HG03139 (cell line): ENCODE measurements around the gene ZNF184.

Experiments used
- ATAC-seq: cut with Tn5 transposase; IDR thresholded peaks from one replicate; pipeline ENCODE4 v1.9.1; 2021; ENCODE audit not compliant: unreplicated experiment

Gene ZNF184

GRCh38 chr6:27472617-27473400, at the start of gene ZNF184:
TSS of gene ZNF184 (minus strand) at chr6:27473105. CDS start at chr6:27472294, 811 bp downstream.
- peak; percentile 91 for ATAC-seq

- ATAC-seq, result no peak
Measured at GRCh38 chr6:27518881-27519795, 46.2 kb upstream of the ZNF184 start.

GRCh38 chr6:27517928-27518787, 45.3 kb upstream of the ZNF184 start:
- ATAC-seq, result no peak

GRCh38 chr6:27517238-27517637, 44.3 kb upstream of the ZNF184 start:
- ATAC-seq, result no peak

DNA sequence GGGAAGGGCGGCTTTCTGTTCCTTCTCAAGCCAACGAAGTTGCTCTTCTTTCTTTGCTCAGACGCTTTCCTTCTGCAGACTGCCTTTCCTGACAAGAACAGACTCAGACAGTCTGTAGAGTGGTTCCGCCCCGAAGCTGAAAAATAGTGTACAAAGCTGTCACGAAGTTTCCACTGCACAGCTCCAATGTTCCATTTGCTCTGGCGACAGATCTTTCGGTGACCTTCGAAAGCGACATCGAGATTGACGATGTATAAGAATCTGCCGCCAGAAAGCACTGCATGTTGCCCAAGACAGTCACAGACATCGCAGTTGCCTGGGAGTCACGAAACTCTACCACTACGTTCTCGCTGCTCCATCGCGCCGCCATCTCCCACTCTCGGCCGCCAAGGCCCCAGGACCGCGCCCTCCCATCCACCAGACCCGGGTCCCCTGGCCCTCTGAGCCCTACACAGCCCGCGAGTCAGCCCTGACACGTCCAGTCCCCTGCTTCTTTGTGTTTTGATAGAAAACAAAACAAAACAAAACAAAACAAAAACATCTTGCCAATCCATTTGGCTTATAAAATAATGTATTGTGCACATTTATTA, 42.1 kb upstream of the ZNF184 start:
- ATAC-seq, result no peak

DNA sequence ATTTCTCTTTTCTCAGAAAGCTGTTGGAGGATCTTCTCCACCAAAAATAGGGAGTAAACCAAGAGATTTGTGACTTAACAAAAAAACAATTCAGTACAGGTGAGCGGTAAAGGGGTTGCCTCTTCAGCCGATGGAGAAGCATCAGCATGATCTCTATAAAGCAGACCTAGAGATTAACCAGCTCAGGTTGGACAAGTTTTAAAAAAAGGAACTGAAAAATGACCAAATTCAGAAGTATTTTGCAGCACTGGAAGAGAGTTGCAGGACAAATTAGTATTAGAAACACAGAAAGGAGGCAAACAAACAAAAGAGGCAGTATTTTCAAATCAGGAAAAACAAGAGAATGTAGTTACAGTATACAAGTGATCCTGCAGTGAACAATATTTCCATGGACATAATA, 39.6 kb upstream of the ZNF184 start:
- no peak for ATAC-seq

DNA sequence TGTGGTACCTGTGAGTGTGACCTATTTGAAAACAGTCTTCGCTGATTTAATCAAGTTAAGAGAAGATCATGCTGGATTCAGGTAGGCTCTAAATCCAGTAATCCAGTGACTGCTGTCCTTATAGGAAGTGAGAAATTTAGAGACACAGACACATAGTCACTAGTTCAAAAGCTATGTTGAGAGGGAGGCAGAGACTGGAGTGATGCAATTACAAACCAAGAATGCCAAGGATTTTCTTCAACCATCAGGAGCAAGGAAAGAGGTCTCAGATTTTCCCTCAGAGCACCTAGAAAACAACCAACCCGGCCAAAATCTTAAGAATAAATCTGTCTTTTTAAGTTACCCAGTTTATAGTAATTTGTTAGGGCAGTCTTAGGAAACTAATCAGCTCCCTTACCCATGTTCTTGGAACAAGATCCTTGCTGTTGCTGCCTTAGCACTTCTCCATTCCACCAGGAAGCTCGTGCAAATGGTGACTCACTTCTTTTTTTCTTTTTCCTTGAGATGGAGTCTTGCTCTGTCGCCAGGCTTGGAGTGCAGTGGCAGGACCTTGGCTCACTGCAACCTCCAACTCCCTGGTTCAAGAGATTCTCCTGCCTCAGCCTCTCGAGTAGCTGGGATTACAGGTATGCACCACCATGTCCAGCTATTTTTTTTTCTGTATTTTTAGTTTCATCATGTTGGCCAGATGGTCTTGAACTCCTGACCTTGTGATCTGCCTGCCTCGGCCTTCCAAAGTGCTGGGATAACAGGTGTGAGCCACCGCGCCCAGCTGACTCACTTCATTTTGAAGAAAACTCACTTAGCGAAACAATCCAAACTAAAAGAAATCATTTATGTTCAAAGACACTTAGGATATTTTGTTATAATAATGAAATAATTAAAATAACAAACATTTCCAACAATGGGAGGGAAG, 34.4 kb upstream of the ZNF184 start:
- ATAC-seq, result no peak

DNA sequence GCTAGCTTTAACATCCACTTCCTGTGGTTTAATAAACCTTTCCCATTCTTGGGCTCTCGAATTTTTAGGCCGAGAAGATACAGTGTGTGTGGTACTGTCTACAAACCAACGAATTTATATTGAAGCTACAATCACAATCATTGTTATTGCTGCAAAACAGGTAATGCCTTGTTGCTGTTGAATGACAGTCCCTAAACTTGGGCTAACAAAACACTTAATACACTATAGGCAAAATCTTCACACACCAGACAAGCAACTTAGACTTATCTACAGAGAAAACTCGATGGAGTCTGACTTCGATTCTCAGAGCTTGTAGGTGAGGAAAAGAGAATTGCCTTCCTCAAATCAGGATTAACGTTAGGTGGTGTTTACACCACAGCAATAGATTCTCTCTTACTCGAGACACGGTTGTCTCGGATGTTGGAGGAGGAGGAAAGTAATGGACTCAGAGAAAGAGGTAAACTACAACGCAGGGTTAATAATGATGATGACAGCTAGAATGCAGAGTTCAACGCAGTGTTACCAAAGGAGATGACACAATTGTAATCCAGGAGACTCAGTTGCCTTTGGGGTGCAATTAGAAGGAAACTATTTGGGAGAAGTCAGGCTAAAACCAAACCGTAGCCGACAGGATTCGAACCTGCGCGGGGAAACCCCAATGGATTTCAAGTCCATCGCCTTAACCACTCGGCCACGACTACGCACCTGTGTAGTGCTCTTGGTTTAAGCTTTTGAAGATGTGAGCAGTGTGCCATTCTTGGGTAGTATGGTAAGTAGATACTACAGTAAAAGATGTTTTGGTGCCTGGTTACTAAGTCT, 32.5 kb upstream of the ZNF184 start:
- no peak for ATAC-seq

GRCh38 chr6:27503436-27504030, 30.6 kb upstream of the ZNF184 start:
- ATAC-seq, result no peak

GRCh38 chr6:27502508-27503435, 29.9 kb upstream of the ZNF184 start:
- ATAC-seq, result no peak

DNA sequence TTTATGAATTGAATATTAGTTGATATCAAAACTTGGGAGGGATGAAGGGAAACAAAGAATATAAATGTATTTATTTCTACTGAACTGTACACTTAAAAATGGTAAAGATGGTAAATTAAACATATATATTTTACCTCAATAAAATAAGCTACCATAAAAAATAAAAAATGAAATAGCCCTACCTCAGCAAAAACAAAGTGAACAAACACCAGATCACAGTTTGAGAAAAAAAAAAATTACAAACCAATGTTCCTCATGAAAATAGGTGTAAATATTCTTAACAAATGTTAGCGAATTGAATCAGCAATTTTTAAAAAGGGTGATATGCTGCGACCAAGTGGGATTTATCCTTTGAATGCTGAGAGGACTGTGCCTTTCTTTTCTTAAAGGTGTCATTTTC, 28.3 kb upstream of the ZNF184 start:
- no peak for ATAC-seq

GRCh38 chr6:27500177-27500576, 27.3 kb upstream of the ZNF184 start:
- no peak for ATAC-seq

DNA sequence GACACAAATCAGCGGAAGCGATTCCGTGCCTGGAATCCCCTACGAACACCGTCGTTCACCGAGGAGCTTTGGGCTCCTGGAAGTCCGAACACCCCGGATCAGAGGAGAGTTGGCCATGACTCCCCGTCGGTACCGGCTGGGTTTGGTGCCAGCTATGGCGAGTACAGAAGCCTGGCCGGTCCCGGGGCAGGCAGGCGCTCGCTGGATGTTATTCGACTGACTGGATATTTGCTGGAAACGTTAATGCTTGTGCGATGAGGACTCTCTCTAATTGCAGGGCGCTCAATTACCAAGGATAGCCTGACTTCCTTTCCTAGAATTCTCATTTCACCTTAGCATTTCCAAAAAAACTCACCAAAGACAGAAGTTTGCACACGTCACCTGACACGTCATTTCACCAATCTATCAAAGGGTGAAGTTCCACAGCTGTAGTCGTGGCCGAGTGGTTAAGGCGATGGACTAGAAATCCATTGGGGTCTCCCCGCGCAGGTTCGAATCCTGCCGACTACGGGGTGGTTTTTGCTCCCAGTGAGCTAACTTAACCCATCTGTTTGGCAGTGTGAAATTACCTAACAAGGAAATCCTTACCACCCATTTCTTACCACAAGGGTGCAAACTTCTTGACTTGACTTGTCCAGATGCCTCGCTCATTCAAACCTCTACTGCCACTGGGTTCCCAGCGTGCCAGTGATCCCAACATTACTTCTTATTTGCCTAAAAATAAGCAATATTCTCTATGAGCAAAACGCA, 22.7 kb upstream of the ZNF184 start:
- ATAC-seq, result no peak

DNA sequence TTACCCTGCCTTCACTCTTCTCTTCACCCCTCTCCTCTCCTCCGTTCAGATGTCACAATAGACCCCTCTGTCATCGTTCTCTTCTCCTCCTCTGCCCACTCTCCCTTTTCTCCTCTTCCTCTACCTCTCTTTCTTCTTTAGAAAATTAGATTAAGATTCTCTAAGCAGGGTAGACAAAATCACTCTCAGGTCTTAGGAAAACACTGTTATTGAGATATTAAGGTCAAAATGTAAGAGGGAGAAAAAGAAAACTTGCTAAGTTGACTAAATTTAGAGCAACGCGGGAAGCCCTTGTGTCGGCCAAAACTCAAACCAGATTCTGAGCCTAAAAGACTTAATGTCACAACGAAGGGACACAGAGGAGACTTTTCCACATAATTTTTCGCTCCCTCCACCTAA, 22.1 kb upstream of the ZNF184 start:
- ATAC-seq, result no peak

DNA sequence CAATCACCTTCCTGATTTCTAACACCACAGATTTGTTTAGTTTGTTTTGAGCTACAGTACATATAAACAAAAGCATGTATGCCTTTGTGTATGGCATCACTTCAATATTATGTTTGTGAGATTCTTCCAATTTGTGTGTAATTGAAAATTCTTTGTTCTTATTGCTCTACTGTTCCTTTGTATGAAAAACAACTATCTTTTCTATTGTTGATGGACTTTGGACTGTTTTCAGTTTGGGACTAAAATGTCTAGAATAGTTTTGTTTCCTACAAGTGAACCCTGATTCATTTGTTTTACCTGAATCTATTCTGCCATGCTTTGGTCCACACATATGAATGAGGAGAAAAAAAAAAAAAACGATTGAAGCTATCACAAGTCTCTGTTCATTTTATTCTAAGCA, 21.2 kb upstream of the ZNF184 start:
- ATAC-seq, result no peak

GRCh38 chr6:27492631-27493190, 19.8 kb upstream of the ZNF184 start:
- ATAC-seq, result no peak
